ENCODE results near the gene CLIC5.

Gene CLIC5

DNA sequence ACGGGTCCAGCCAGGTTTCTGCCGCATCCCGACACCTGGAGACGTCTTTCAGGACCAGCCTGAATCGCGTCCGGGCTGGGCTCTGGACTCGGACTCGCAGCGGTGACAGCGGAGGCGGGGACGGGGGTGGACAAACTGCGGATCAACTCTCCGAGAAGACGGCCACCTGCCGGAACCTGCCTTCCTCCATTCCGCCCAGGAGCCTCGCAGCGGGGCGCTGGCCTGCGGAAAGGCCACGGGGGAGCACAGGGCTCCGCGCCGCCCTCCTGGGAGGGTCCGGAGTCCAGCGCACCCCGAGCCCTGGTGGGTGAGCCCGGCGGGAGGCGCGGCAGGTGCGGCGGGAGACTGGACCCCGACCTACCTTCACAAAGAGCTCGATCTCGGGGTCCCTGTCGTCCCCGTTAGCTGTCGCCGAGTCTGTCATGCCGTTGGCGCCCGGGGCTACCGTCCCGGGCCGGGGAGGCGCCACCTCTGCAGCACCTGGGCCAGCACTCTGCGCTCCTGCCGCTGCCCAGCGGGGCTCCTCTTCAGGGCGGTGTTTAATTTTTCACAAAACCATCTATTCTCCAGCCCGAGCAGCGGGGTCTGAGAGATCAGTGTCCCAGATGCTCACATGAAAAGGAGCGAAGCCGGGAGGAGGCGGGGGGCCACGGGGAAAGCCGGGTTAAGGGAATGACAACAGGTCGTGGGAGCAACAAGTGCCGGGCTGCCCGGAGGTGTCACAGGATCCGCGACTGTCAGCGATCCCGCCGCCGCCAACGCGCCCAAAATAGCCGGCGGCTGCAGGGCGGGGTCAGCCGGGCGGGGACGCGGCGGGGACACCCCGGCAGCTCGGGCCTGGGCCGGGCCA lies at the start of gene CLIC5:
TSS of gene CLIC5 (minus strand) at position 742 of the 850 bp plus-strand sequence. CDS start at position 424, 318 bp downstream.
- DNase-seq (ENCODE audit: low read depth) = peak; percentile 11

DNA sequence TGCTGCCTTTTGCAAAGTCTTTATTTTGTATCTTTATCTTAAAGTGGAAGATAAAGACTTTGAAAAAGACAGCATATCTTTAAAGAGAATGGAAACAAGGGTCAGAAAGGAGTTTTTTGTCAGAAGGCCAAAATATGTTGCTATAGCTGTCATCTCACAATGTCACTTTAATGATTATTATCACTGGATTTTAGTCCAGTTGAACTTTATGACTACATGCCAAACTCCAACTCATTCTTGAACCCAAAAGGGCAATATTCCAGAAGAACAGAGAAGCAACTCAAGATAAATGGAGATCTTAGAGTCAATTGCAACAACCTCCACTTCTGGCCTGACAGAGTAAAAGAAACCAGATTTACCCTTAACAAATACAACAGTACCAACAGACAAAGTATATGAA lies 47.3 kb upstream of the CLIC5 start:
- DNase-seq (ENCODE audit: low read depth) = no peak

DNA sequence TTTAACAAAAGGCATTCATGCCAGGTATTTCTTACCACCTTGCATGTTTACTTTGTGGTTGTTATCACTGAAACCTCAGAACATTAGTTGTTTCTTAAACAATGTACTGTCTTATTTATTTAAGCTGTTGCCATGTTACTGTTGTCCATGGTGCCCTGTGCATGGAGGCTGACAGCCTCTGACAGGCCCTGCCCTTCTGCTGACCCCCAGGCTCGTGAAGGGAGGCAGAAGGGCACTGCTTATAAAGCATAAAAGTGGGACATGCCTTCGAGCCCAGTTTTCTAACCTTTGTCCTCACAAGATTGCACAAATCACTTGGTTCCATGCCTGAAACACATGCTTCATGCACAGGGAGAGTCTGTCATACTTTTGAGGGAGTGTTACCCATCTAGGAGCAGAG lies 46.7 kb upstream of the CLIC5 start:
- DNase-seq (ENCODE audit: low read depth) = no peak

DNA sequence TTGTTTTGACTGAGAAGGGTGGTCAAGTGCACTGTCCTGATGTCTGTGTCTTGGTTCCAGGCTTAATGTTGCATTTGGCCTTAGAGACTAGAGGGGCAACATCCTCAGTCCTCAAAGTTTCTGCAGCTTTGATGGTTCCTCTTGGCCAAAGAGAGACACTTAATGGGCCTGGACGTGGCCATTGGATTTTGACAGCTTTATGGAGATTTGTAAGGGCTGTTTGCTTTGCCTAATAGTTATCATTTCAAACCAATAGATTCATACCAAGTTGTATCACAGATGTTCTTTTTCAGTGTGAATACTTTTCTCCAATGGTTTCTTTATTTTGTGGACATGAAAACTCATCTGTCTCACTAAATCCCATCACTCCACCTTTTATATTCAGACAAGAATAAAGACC lies 45.8 kb upstream of the CLIC5 start:
- DNase-seq (ENCODE audit: low read depth) = no peak

DNA sequence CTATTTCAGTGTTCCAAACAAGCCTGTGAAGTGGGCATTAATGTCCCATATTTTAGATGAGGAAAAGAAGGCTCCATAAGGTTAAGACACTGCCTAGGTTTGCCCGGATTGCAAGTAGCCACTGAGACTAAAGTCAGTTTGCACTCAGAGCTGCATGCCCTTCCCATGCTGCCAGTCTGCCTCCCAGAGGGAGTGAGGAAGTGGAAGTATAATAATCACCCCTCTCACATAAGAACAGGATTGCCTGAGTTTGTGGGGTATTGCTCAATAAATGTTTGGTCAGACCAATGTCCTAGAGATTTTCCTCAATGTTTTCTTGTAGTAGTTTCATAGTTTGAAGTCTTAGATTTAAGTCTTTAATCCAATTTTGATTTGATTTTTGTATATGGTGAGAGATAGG lies 43.9 kb upstream of the CLIC5 start:
- no peak for DNase-seq (ENCODE audit: low read depth)

DNA sequence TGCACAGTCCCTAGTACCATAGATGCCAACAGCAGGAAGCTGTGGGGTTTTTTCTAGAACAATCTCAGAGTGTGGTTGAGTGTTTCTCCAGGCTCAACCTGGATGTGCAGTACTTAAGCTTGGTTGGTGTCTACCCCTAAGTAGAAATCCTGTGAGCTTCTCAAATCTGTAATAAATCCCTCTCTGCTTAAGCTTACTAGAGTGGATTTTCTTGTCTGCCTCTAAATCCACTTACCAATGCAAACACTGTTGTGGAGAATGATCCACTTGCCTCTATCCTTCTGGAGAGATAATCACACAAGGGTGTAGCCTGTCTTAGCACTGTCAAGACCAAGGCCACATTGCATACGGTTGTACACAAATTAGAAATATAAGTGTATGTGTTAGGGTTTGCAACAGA lies 43.3 kb upstream of the CLIC5 start:
- DNase-seq (ENCODE audit: low read depth) = no peak

DNA sequence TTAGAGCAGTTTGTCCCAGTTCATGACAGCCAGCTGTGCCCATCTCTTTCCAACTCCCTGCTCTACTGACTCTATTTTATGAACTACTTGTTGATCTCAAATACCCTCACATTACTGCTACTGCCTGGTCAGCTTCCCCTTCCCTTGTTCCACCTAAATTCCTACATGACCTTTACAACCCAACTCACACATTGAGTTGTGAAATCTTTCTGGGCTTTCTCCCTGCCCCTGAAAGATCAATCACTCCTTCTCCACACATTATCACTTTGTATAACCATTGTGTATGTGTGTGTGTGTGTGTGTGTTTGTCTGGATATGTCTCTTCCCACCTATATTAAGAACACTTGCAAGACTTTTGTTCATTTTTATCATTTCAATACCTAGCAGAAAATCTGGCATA lies 42.1 kb upstream of the CLIC5 start:
- no peak for DNase-seq (ENCODE audit: low read depth)

DNA sequence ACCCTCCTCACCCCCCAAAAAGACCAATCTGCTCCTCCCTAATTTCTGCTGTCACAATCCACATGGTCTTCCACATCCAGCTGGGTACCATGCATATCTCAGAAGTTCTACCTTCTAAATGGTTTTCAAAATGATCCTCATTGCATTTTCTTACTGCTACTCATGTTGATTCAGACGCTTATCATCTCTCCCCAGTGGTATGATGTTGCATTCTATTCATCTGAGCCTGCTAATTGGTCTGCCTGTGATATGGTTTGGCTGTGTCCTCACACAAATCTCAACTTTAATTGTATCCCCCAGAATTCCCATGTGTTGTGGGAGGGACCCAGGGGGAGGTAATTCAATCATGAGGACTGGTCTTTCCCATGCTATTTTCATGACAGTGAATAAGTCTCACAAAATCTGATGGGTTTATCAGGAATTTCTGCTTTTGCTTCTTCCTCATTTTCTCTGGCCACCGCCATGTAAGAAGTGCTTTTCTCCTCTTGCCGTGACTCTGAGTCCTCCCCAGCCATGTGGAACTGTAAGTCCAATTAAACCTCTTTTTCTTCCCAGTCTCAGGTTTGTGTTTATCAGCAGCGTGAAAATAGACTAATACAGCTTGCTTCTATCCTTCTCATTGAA lies 41.4 kb upstream of the CLIC5 start:
- no peak for DNase-seq (ENCODE audit: low read depth)

DNA sequence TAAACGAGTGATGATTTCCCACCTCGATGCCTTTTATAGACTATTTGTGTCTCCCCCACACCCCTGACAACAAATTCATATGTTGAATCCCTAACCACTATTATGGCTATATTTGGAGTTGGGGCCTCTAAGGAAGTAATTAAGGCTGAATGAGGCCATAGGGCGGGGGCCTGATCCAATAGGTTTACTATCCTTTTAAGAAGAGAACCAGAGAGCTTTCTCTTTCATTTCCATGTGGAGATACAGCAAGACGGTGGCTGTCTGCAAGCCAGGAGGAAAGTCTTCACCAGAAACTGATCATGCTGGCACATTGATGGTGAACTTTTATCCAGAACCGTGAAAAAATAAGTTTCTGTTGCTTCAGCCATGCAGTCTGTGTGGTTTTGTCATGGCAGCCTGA lies 38.9 kb upstream of the CLIC5 start:
- DNase-seq (ENCODE audit: low read depth) = no peak

DNA sequence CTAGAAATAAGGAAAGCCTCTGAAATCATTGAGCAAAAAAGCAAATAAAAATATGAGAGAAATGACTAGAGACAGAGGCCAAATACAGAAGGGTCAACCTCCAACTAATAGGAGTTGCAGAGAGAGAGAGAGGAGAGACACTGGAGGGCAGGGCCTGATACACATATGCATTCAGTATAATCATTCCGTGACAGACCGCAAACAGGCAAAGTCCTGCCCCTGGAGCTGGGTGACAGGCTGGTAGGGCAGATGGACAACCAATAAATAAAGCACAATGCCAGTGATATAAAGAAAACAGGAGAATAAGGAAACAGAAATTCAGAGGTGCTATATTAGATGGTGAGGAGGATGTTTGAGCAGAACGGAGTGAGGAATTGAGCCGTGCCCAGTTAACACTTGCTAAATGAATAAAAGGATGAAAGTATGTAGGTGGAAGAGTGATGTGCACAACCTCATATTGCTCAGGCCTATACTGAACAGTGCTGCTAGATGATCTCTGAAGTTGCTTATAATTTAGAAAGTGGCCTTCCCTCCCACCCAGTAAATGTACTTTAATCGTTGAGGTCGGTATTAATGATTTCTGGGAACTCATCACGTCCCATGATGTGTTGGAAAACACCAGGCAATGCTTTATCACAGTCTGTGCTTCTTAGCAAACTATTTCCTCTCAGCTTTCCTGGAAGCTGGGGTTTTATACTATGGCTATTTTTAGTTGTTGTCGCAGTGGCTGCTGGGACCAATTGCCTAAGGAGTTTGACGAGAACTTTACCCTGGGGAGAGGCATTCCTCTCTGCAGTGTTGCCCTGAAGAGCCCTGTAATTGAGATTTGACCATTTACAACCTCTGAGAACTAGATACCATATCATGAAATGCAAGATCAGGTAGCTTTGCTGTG lies 37.6 kb upstream of the CLIC5 start:
- DNase-seq (ENCODE audit: low read depth) = no peak

DNA sequence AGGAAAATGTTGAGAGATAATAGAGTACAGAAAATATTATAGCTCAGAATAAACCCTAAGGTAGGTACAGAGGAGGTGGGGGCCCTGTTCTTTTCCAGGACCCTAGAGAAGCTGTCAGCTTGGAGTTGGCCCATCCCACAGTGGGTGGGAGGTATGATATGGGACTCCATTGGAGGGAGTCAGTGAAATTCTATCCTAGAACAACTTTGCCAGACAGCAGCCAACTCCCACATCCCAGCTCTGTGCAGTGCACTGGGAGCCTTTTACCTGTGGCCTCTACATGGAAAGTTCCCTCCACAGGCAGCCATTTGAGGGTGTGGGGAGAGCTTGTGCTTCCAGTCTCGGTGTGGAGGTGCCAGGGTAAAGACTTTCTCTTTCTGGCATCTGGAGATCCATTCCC lies 36.8 kb upstream of the CLIC5 start:
- no peak for DNase-seq (ENCODE audit: low read depth)

DNA sequence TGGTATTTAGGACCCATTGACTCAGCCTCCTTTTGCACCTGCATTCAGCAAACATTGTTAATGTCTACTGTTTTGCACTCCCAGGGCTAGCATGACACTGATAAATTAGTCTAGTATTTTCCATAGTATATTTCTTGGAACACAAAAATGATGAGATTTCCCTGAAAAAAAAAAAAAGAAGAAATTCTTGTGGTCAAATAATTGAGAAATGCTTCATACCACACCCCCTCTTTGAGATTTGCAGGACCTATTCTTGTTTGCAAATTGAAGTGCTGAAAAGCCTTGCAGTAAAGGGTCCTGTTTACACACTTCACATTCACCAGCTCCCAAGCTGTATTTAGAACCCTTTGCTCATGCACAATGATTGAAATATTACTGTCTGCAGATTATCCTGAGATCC lies 36.3 kb upstream of the CLIC5 start:
- DNase-seq (ENCODE audit: low read depth) = no peak

DNA sequence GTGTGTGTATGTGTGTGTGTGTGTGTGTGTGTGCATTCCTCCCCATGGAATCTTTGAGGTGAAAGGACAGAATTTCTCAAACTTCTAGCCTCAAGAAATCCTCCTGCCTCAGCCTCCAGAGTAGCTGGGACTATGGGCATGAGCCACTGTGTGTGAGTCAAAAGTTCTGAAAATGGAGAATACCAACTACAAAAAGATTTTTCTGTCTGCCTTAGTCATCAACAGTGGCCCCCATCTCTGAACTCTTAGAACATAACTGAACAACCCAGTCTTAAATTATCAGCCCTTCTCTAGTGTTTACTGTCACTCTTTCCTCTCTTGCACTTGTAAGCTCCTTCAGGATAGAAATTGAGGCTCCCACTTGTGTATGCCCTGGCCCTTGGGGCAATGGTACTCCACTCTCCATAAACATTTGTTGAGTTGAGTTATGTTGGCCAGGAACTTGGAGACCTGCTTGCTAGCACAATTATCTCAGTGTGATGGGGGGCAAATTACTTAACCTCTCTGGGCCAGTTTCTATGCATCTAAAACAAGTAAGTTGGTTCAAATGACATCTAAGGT lies 35.3 kb upstream of the CLIC5 start:
- DNase-seq (ENCODE audit: low read depth) = no peak

DNA sequence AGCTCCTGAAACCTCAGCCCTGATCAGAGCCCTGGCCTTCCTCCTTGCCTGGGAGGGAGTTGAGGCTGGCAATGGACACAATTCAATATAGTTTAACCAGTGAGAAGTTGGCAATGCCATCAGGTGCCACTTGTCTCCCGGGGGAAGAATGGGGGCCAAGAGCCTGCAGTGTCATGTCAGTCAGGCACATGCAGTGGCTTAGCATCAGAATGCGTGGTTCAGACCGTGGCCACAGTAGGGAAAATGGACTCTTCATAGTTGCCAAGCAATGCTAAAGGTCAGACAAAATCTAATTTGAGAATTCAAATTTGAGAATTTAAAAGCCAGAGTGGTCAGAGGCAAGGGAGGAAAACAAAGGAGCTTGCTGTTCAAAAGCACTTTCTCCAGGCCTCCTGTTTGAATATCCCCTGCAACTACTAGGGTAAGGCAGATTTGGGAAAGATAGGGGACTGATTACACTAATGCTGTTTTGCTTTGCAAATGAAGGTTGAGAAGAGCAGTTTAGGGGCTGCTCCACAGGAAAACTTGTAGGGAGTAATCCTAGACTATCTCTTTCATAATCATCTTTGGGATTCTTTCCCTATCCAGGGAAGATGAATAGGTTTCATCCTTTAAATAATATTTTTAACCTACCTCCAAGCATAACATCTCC lies 33.1 kb upstream of the CLIC5 start:
- DNase-seq (ENCODE audit: low read depth) = no peak

DNA sequence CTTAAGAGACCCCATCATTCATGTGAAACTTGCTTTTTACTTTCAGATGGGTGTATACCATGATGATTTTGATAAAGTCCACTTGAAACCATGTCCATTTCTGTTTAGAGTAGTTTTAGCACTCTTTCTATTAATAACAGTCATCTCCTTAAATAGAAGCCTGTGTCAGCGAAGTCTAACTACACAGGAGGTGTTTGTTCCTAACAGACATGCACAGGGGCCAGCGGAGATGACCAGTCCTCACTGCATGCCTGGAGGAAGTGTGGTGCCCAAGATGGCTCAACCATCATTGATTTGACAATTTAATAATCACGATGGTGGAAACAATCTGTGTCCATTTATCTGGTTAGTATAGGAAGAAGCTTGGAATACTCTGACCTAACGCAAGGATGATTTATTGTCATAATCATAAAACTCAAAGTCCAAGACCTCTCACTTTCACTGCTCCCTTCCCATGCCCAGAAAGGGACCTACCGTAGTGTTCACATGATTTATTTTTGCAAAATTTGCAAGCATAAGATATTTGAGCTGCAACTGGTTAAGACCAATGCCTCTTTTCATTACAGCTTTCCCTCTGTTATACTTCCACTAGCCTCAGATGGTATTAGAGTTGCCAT lies 31.0 kb upstream of the CLIC5 start:
- DNase-seq (ENCODE audit: low read depth) = no peak

DNA sequence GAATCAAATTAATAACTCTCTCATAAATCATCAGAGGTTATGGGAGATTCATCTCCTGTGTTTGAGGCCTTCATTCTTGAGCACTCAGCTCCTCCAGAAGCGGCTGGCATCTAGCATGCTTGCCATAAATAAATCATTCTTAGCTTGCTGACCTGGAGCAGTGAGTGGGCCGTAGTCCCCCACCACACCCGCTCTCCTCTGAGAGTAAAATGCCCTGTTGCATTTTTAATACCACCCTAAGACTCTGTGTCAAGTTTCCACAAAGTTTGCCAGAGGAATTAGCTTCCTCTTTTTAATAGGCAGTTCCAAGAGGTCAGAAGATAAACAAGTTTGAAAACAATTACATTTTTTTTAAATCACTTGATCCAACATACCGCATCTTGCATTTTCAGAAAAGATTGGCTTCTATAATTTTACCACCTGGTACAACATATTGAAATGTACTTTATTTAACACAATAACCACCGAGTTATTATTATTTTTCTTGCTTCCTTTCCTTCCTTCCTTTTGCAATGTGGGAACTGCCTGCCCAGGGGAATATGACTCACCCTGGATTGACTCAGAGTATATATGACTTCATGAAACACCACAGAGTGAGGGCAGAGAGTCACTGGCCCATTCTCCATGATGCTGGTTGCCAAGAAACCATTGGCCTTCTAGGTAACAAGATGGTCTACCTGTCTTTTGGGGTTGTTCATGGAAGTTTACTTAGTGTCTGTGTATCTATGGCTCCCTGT lies 29.4 kb upstream of the CLIC5 start:
- no peak for DNase-seq (ENCODE audit: low read depth)

DNA sequence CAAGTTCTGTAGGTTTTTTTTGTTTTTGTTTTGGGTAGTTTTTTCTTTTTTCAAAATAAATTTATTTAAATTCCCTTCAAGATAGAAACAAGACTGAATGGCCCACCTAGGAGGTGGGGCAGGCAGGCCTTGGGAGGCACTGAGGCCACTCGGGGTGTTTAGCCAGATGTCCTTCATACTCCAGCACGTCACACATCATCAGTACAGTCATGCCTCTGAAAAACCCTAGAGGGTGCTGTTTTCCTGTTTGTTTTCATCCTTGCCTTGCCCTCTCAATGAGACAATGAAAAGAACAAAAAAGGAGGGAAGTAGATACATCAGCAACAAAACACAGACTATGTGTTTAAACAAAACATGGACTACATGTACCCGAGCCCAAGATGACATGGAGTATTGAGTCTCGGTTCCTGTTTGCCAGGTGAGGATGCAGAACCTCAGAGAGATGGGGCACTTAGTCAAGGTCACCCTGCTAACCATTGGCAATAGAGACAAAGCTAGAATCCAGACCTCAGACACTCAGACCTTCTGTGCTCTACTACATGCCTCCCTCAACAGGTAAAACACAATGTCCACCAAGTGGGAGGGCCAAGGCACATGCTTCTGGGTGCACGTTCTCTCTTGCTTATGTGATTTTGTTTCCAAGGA lies 26.8 kb upstream of the CLIC5 start:
- no peak for DNase-seq (ENCODE audit: low read depth)

DNA sequence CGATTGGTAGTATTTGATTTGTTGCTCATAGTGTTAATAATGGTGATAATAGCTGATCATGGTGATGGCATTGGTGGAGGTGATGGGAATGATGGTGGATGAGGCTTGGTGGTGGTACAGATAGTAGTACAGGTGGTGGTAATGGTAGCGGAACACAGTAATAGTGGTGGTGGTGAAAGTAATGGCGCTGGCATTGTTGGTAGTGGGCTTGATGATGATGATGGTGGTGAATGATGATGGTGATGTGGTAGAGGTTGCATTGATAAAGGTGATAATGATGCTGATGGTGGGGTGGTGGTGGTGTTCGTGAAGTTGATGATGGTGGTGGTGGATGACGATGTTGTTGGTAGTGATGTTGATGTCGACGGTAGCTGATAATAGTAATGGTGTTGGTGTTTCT lies 24.6 kb upstream of the CLIC5 start:
- no peak for DNase-seq (ENCODE audit: low read depth)

DNA sequence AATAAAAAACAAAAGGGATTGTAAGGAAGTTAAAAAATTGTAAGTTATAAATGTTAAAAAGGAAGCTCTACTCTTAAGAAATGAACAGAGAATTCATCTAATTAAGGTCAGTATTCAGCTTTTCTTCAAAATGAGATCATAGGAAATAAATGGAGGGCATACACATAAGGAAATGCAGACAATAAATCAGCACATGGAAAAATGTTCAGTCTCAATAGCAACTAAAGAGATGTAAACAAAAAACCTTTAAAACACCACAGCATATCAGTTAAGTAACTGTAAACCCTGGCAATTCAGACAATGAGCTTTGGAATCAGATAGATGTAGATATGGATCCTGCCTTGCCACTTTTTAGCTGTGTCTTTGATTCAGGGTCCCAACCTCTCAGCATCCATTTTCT lies 24.0 kb upstream of the CLIC5 start:
- no peak for DNase-seq (ENCODE audit: low read depth)

DNA sequence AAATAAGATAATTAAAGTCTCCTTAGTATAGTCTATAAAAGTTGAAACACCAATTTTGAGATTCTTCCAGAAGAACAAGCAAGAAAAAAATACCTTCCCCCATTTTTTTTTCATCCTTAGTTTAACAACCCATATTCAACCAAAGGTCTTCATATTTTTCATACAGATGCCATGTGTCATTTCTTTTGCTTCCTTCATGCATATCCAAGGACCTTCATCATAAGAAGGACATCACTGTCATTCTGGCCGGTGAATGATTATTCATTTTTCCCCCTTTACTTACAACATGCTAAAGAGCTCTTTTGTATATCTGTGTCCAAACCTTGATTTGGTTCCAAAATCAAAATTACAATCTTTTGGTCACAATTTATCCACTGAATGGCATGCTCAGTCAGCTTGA lies 21.3 kb upstream of the CLIC5 start:
- DNase-seq (ENCODE audit: low read depth) = no peak
